Measurements from ENCODE around the gene NOX1. TPM values are rescaled to one million over a fixed set of nuclear protein-coding genes. Genes with fewer than 3 reads are reported as not detected.
"Not testable (repeated sequence)": the region's sequence is repeated elsewhere in the genome, so short reads cannot be mapped to it uniquely, and the experiment has no call there.

Gene NOX1
- total RNA-seq, 2 donors from 2014 or later = not detected

DNA sequence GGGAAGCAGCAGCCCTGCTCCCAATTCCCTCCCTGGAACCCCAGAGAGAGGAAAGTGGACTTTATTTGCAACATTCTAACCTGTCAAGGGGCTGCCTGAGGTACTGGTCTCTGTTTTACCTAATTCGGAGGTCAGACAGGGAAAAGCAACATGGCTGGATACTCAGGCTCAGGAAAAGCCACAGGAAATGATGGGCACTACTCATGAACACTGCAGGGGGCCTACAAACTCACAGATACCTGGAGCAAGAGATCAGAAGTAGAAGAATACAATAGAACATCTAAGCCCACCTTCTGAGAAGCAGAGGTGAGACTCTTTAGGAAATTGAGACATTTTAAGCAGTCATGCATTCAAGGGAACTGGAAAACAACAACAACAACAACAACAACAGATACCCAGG lies 69.4 kb downstream of the NOX1 start:
- Mint-ChIP-seq H3K27ac (no peak overlapping the region), H3K4me3 (no peak overlapping the region), H3K4me1 (no peaks in the 10 kb centered on the region), H3K27me3 (peaks cover 10% of the 10 kb centered on the region), H3K36me3 (ENCODE audit: low read depth) (no peaks in the 10 kb centered on the region)
- no peaks in the 10 kb centered on the region for H3K9me3 ChIP-seq (ENCODE audit: control insufficient read depth, low read length, poor library complexity, severe bottlenecking)
- no peak for DNase-seq
- ATAC-seq = no peak

DNA sequence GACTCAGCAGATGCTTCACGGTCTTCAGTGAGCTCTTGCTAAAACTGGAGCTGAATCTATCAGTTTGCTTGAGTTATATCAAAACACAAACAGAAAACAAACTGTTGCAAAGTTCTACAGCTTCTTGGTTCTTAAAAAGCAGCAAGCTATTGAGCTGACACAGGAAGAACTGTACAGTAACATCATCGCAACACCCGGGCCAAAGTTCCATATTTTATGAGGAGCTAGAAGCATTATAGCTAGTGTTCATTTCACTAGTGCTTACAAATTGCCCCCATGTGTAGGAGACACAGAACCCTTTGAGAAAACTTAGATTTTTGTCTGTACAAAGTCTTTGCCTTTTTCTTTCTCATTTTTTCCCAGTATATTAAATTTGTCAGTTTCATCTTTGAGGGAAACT lies 71.3 kb downstream of the NOX1 start:
- ATAC-seq (no peak), DNase-seq (no peak)
- Mint-ChIP-seq H3K36me3 (ENCODE audit: low read depth) (no peaks in the 10 kb centered on the region), H3K4me1 (no peaks in the 10 kb centered on the region), H3K27ac (no peak overlapping the region), H3K4me3 (no peak overlapping the region), H3K27me3 (peaks cover 5% of the 10 kb centered on the region)
- H3K9me3 ChIP-seq (ENCODE audit: control insufficient read depth, low read length, poor library complexity, severe bottlenecking) = no peaks in the 10 kb centered on the region

GRCh38 chrX:100798484-100799214 lies 75.5 kb downstream of the NOX1 start:
- ATAC-seq (no peak), DNase-seq (no peak)
- Mint-ChIP-seq H3K4me3 (no peak overlapping the region), H3K27me3 (peaks cover 5% of the 10 kb centered on the region), H3K4me1 (no peaks in the 10 kb centered on the region), H3K36me3 (ENCODE audit: low read depth) (no peaks in the 10 kb centered on the region), H3K27ac (no peak overlapping the region)
- H3K9me3 ChIP-seq (ENCODE audit: control insufficient read depth, low read length, poor library complexity, severe bottlenecking) = no peaks in the 10 kb centered on the region

- Mint-ChIP-seq H3K27ac (no peak overlapping the region), H3K36me3 (ENCODE audit: low read depth) (no peaks in the 10 kb centered on the region), H3K27me3 (peaks cover 2% of the 10 kb centered on the region), H3K4me1 (no peaks in the 10 kb centered on the region), H3K4me3 (no peak overlapping the region)
- no peak for DNase-seq
- ATAC-seq = no peak
- no peaks in the 10 kb centered on the region for H3K9me3 ChIP-seq (ENCODE audit: control insufficient read depth, low read length, poor library complexity, severe bottlenecking)
Observed at GRCh38 chrX:100797359-100797758, 76.8 kb downstream of the NOX1 start.

GRCh38 chrX:100796371-100796770 lies 77.8 kb downstream of the NOX1 start:
- H3K27ac Mint-ChIP-seq; H3K4me1 Mint-ChIP-seq; DNase-seq; H3K27me3 Mint-ChIP-seq; ATAC-seq; H3K4me3 Mint-ChIP-seq; H3K36me3 Mint-ChIP-seq (ENCODE audit: low read depth); H3K9me3 ChIP-seq (ENCODE audit: control insufficient read depth, low read length, poor library complexity, severe bottlenecking): not testable (repeated sequence)

Other genes starting within 250 kb of the NOX1 start
- 1 to 10 TPM in 1 of 2 donors, under 1 TPM in 1; 0.68 to 1.2 TPM for gene TSPAN6, start 237.6 kb downstream of the NOX1 start, total RNA-seq
- not detected for gene SRPX2, start 230.2 kb downstream of the NOX1 start, total RNA-seq
- gene SYTL4, start 142.2 kb downstream of the NOX1 start, total RNA-seq = 1 to 10 TPM in 1 of 2 donors, under 1 TPM in 1; 0.20 to 8.2 TPM
- gene CSTF2, start 54.0 kb downstream of the NOX1 start, total RNA-seq = 10 to 100 TPM; 11.4 to 11.6 TPM
- gene XKRX, start 54.6 kb upstream of the NOX1 start, total RNA-seq = under 1 TPM; 0.18 to 0.30 TPM
- gene ARL13A, start 95.3 kb upstream of the NOX1 start, total RNA-seq = not detected
- gene TRMT2B, start 177.8 kb upstream of the NOX1 start, total RNA-seq = 10 to 100 TPM; 30.5 to 35.3 TPM
- not detected for gene TMEM35A, start 204.5 kb upstream of the NOX1 start, total RNA-seq
- gene CENPI, start 223.8 kb upstream of the NOX1 start, total RNA-seq = under 1 TPM; 0.17 to 0.52 TPM

Measured in T-helper 17 cell (primary cell).